Progenitor cell of endocrine pancreas (in vitro differentiated cells): ENCODE measurements around the gene GOLGA6D. TPM values are rescaled to one million over a fixed set of nuclear protein-coding genes. Genes with fewer than 3 reads are reported as not detected.
"Not testable (repeated sequence)": the region's sequence is repeated elsewhere in the genome, so short reads cannot be mapped to it uniquely, and the experiment has no call there.

Source experiments
- DNase-seq: peaks from one replicate; pipeline ENCODE4 v3.0.0; 2021; ENCODE audit warnings: low spot score; ENCODE audit not compliant: unreplicated experiment
- H3K27ac Mint-ChIP-seq: 2 replicates; pipeline ENCODE4 v1.8.0; 2021; ENCODE audit warnings: mild to moderate bottlenecking, moderate library complexity, mixed read lengths
- H3K27me3 Mint-ChIP-seq: 2 replicates; pipeline ENCODE4 v1.8.0; 2021; ENCODE audit warnings: mixed read lengths
- H3K36me3 Mint-ChIP-seq: 2 replicates; pipeline ENCODE4 v1.8.0; 2022; ENCODE audit warnings: mixed read lengths; ENCODE audit not compliant: insufficient read depth
- H3K4me1 Mint-ChIP-seq: 2 replicates; pipeline ENCODE4 v1.8.0; 2021; ENCODE audit warnings: low read depth, mixed read lengths
- H3K4me3 Mint-ChIP-seq: 2 replicates; pipeline ENCODE4 v1.8.0; 2021; ENCODE audit warnings: low read depth, mild to moderate bottlenecking, moderate library complexity, mixed read lengths
- H3K9me3 Mint-ChIP-seq: 2 replicates; pipeline ENCODE4 v1.8.0; 2021; ENCODE audit warnings: low read depth, mixed read lengths
- CTCF ChIP-seq: fragments of 200-600 bp; sonication (generic); IDR thresholded peaks from one replicate; pipeline ENCODE4 v1.5.0; 2021; ENCODE audit warnings: antibody characterized with exemption, mild to moderate bottlenecking; ENCODE audit not compliant: unreplicated experiment
- total RNA-seq: library from RNA; stranded (reverse); gene quantifications from 2 replicates; pipeline ENCODE4 v1.2.1, GENCODE V29; 2021

The GOLGA6D gene
- total RNA-seq, 1 donor from 2014 or later = not detected

- H3K4me1 Mint-ChIP-seq = no peaks in the 10 kb centered on the region
- H3K4me3 Mint-ChIP-seq = no peak overlapping the region
- DNase-seq = no peak
- no peaks in the 10 kb centered on the region for H3K36me3 Mint-ChIP-seq
- no peaks in the 10 kb centered on the region for H3K9me3 Mint-ChIP-seq
- H3K27ac Mint-ChIP-seq = no peak overlapping the region
- no peak for TF ChIP-seq CTCF
- H3K27me3 Mint-ChIP-seq = peaks cover 23% of the 10 kb centered on the region
These were observed 45.2 kb upstream of the GOLGA6D start for GRCh38 chr15:75237316-75237982.

GRCh38 chr15:75238150-75238549, 44.5 kb upstream of the GOLGA6D start:
- H3K27me3 Mint-ChIP-seq = peaks cover 18% of the 10 kb centered on the region
- H3K36me3 Mint-ChIP-seq = no peaks in the 10 kb centered on the region

GRCh38 chr15:75245741-75246140, 36.9 kb upstream of the GOLGA6D start:
- peaks cover 22% of the 10 kb centered on the region for H3K4me1 Mint-ChIP-seq
- not testable (repeated sequence) for H3K9me3 Mint-ChIP-seq, H3K27ac Mint-ChIP-seq, H3K27me3 Mint-ChIP-seq, H3K36me3 Mint-ChIP-seq, DNase-seq, H3K4me3 Mint-ChIP-seq

More at GRCh38 chr15:75238150-75238549, 44.5 kb upstream of the GOLGA6D start:
- Mint-ChIP-seq H3K4me3 (no peak overlapping the region), H3K9me3 (no peaks in the 10 kb centered on the region), H3K27ac (no peak overlapping the region), H3K4me1 (no peaks in the 10 kb centered on the region)
- DNase-seq = no peak
- TF ChIP-seq CTCF = no peak

- not testable (repeated sequence) for H3K9me3 Mint-ChIP-seq, DNase-seq, H3K36me3 Mint-ChIP-seq, H3K27ac Mint-ChIP-seq, H3K4me3 Mint-ChIP-seq
- Mint-ChIP-seq H3K4me1 (peaks cover 24% of the 10 kb centered on the region), H3K27me3 (peaks cover 12% of the 10 kb centered on the region)
These were observed 33.6 kb upstream of the GOLGA6D start for GRCh38 chr15:75248991-75249390.

GRCh38 chr15:75249726-75250125, 32.9 kb upstream of the GOLGA6D start:
- Mint-ChIP-seq H3K9me3 (no peaks in the 10 kb centered on the region), H3K4me1 (peaks cover 24% of the 10 kb centered on the region), H3K36me3 (no peaks in the 10 kb centered on the region), H3K27ac (no peak overlapping the region), H3K4me3 (no peak overlapping the region), H3K27me3 (peaks cover 12% of the 10 kb centered on the region)
- DNase-seq = no peak
- no peak for TF ChIP-seq CTCF

- not testable (repeated sequence) for H3K27ac Mint-ChIP-seq, DNase-seq, H3K36me3 Mint-ChIP-seq, H3K27me3 Mint-ChIP-seq, H3K9me3 Mint-ChIP-seq, H3K4me3 Mint-ChIP-seq
- peaks cover 24% of the 10 kb centered on the region for H3K4me1 Mint-ChIP-seq
These were observed 31.3 kb upstream of the GOLGA6D start for GRCh38 chr15:75251343-75251742.

- not testable (repeated sequence) for H3K4me3 Mint-ChIP-seq
These were observed 30.4 kb upstream of the GOLGA6D start for GRCh38 chr15:75252285-75252684.

GRCh38 chr15:75258034-75258433, 24.6 kb upstream of the GOLGA6D start, which contains the start of gene GOLGA6C:
GOLGA6C (plus strand) TSS chr15:75258334; CDS start chr15:75258599, 265 bp downstream.
- not testable (repeated sequence) for H3K27ac Mint-ChIP-seq, DNase-seq, H3K36me3 Mint-ChIP-seq, H3K4me3 Mint-ChIP-seq, H3K27me3 Mint-ChIP-seq, H3K9me3 Mint-ChIP-seq, H3K4me1 Mint-ChIP-seq

More at GRCh38 chr15:75252285-75252684, 30.4 kb upstream of the GOLGA6D start:
- DNase-seq, H3K27ac Mint-ChIP-seq, H3K27me3 Mint-ChIP-seq, H3K9me3 Mint-ChIP-seq, H3K36me3 Mint-ChIP-seq: not testable (repeated sequence)
- H3K4me1 Mint-ChIP-seq = peaks cover 24% of the 10 kb centered on the region

- not testable (repeated sequence) for H3K9me3 Mint-ChIP-seq, H3K36me3 Mint-ChIP-seq, H3K4me1 Mint-ChIP-seq, H3K27me3 Mint-ChIP-seq, H3K27ac Mint-ChIP-seq, DNase-seq, H3K4me3 Mint-ChIP-seq
These were observed 23.9 kb upstream of the GOLGA6D start for GRCh38 chr15:75258620-75259343.

- not testable (repeated sequence) for DNase-seq, H3K27ac Mint-ChIP-seq, H3K4me1 Mint-ChIP-seq, H3K9me3 Mint-ChIP-seq, H3K4me3 Mint-ChIP-seq, H3K36me3 Mint-ChIP-seq, H3K27me3 Mint-ChIP-seq
These were observed 22.8 kb upstream of the GOLGA6D start for GRCh38 chr15:75259873-75260272.
